Ishikawa (cell line): ENCODE results near the gene YY1.

Experiments
- CEBPB ChIP-seq: IDR thresholded peaks from 2 replicates; pipeline ENCODE4 v1.6.1; 2012
- EP300 ChIP-seq: IDR thresholded peaks from 2 replicates; pipeline ENCODE4 v1.6.1; 2012; ENCODE audit warnings: borderline replicate concordance
- MAX ChIP-seq: IDR thresholded peaks from 2 replicates; pipeline ENCODE4 v1.6.1; 2012
- RAD21 ChIP-seq: IDR thresholded peaks from 2 replicates; pipeline ENCODE4 v1.6.1; 2012; ENCODE audit warnings: low read depth
- USF1 ChIP-seq: IDR thresholded peaks from 2 replicates; pipeline ENCODE4 v1.6.1; 2012

GRCh38 chr14:100203146-100203545 is 35.8 kb upstream of the YY1 start:
- no peak for TF ChIP-seq RAD21
- no peak for TF ChIP-seq EP300
- TF ChIP-seq CEBPB = no peak
- TF ChIP-seq MAX = no peak
- no peak for TF ChIP-seq USF1
